HL-60 (cell line): Measurements from ENCODE around the gene LZTR1. TPM values are rescaled to one million over a fixed set of nuclear protein-coding genes. Genes with fewer than 3 reads are reported as not detected.
"Not testable (repeated sequence)": the region's sequence is repeated elsewhere in the genome, so short reads cannot be mapped to it uniquely, and the experiment has no call there.

Experiments used
- DNase-seq, 2 experiments: peaks; one replicate each; pipeline ENCODE4 v3.0.0-alpha.2; 2010 to 2020; ENCODE audit warnings: low read depth in 1 of 2, low spot score in 1 of 2
- H3K27ac ChIP-seq: fragments of 250-450 bp; sonication (Bioruptor Pico); replicated peaks from 2 replicates; pipeline ENCODE4 v1.5.1; 2020; ENCODE audit warnings: mild to moderate bottlenecking, moderate library complexity
- H3K27me3 ChIP-seq: fragments of 250-450 bp; sonication (Bioruptor Pico); 2 replicates; pipeline ENCODE4 v1.5.1; 2021; ENCODE audit warnings: mild to moderate bottlenecking, moderate library complexity; ENCODE audit not compliant: insufficient read depth, poor library complexity, severe bottlenecking
- H3K4me3 ChIP-seq: replicated peaks from 2 replicates; pipeline ENCODE4 v1.5.1; 2011; ENCODE audit warnings: mild to moderate bottlenecking, control low read depth, low read length; ENCODE audit not compliant: insufficient read depth
- GABPA ChIP-seq: IDR thresholded peaks from 2 replicates; pipeline ENCODE4 v1.6.1; 2012; ENCODE audit warnings: low read depth
- POLR2AphosphoS5 ChIP-seq: IDR thresholded peaks from 2 replicates; pipeline ENCODE4 v1.6.1; 2012; ENCODE audit warnings: low read depth
- SPI1 ChIP-seq: IDR thresholded peaks from 2 replicates; pipeline ENCODE4 v1.6.1; 2012; ENCODE audit warnings: low read depth, mild to moderate bottlenecking, borderline replicate concordance
- microRNA-seq: library from miRNA; unstranded; fragments of <30 nt; microRNA quantifications from one replicate; pipeline ENCODE4, GENCODE V29; 2018
- TF ChIP-seq, protein P1 (sequence below): IDR thresholded peaks from one replicate; pipeline ENCODE4 v1.5.1; 2011; ENCODE audit warnings: low read length, control low read depth, inconsistent platforms; ENCODE audit not compliant: insufficient read depth
- TF ChIP-seq, protein P2 (sequence below): IDR thresholded peaks from 2 replicates; pipeline ENCODE4 v1.6.1; 2012; ENCODE audit warnings: low read depth; ENCODE audit not compliant: insufficient replicate concordance

Gene LZTR1

DNA sequence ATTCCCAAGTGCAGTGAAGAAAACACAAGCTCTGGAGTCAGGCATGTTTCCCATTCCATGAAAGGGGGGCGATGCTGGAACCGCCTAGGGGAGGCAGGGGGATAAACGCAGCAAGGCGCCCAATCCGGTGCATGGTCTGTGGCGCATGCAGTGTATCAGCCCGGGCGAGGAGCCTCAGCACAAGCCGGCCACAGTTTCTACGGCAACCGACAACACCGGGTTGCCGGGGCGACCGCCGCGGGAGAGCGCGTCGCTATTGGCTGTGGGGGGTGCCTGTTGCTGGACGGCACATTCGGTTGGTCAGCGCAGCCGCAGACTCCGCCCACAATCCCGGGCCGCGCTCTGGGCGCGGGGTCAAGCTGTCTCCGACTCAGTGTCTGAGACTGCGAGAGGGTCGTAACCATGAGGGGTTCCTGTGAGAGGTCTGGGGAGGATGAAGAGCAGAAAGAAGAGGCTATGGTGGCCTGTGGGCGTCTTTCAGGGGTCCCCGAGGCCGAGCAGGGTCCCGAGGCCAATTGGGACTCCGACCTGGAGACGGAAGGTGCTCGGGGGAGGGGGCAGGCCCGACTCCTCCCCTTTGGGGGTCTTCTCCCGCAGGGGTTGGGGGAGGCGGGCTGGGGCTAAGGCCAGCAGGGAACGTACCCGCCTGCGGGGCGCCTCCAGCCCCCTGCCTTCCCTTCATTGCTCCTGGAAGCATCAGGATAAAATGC is 63.6 kb downstream of the LZTR1 start, which contains the start of gene LRRC74B:
TSS of gene LRRC74B (plus strand) at position 362 of the 710 bp plus-strand sequence. CDS start at position 403, 41 bp downstream.
- no peak for TF ChIP-seq GABPA
- TF ChIP-seq POLR2AphosphoS5 = no peak
- TF ChIP-seq, protein P1, sequence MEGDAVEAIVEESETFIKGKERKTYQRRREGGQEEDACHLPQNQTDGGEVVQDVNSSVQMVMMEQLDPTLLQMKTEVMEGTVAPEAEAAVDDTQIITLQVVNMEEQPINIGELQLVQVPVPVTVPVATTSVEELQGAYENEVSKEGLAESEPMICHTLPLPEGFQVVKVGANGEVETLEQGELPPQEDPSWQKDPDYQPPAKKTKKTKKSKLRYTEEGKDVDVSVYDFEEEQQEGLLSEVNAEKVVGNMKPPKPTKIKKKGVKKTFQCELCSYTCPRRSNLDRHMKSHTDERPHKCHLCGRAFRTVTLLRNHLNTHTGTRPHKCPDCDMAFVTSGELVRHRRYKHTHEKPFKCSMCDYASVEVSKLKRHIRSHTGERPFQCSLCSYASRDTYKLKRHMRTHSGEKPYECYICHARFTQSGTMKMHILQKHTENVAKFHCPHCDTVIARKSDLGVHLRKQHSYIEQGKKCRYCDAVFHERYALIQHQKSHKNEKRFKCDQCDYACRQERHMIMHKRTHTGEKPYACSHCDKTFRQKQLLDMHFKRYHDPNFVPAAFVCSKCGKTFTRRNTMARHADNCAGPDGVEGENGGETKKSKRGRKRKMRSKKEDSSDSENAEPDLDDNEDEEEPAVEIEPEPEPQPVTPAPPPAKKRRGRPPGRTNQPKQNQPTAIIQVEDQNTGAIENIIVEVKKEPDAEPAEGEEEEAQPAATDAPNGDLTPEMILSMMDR = no peak
- peaks cover 9% of the 10 kb centered on the region for H3K27me3 ChIP-seq
- DNase-seq = peak; percentile 42 to 52
- no peak within 1 kb of the TSS; the same call in 1 of the 2 replicates for H3K4me3 ChIP-seq
- no peak within 1 kb of the TSS for H3K27ac ChIP-seq

DNA sequence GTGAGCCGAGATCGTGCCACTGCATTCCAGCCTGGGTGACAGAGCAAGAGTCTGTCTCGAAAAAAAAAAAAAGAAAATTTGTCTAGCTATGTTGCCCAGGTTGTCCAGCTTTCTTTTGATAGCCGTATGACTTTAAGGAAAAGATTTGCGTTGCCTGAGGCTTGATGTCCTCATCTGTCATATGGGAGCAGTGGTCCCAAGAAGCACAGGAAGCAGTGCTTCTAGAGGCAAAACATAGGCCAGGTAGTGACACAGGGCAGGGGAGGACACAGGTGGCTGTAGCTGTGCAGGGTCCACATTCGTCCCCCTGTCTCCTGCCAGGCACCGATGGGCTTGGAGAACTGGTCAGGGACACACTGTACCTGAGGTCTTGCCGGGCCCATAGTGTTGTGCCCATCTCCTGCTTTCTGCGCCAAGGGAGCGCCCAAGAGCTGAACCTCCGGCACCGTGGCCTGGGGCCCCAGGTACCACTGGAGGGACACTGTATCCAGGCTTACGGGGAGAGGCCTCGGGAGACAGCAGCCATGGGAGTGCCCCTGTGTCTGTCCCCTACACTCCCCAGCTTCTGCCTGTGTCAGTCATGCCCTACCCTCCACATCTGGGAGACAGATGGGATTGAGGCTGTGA is 65.1 kb downstream of the LZTR1 start:
- H3K27me3 ChIP-seq = peaks cover 9% of the 10 kb centered on the region
- TF ChIP-seq POLR2AphosphoS5 = no peak
- DNase-seq = no peak
- H3K27ac ChIP-seq = no peak overlapping the region
- no peak overlapping the region for H3K4me3 ChIP-seq

DNA sequence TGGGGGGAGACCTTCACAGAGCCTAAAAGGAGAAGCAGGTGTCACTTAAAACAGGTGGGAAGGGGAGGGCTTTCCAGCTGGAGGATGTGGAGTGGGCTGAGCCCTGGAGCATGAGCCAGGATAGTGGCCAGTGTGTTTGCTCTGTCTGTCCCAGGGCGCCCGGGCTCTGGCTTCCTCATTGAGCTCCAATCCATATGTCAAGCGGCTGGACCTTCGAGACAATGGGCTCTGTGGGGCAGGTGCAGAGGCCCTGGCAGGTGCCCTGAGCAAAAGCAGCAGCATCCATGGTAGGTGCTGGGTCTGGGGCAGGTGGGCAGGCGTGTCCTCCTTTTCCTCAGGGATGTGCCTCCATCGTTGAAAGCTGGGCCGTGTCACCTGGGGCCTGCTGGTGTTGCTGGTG is 65.6 kb downstream of the LZTR1 start:
- H3K27me3 ChIP-seq = peaks cover 9% of the 10 kb centered on the region
- no peak overlapping the region for H3K27ac ChIP-seq
- H3K4me3 ChIP-seq = no peak overlapping the region
- no peak for DNase-seq
- TF ChIP-seq, protein P1 = no peak
- TF ChIP-seq, protein P2, sequence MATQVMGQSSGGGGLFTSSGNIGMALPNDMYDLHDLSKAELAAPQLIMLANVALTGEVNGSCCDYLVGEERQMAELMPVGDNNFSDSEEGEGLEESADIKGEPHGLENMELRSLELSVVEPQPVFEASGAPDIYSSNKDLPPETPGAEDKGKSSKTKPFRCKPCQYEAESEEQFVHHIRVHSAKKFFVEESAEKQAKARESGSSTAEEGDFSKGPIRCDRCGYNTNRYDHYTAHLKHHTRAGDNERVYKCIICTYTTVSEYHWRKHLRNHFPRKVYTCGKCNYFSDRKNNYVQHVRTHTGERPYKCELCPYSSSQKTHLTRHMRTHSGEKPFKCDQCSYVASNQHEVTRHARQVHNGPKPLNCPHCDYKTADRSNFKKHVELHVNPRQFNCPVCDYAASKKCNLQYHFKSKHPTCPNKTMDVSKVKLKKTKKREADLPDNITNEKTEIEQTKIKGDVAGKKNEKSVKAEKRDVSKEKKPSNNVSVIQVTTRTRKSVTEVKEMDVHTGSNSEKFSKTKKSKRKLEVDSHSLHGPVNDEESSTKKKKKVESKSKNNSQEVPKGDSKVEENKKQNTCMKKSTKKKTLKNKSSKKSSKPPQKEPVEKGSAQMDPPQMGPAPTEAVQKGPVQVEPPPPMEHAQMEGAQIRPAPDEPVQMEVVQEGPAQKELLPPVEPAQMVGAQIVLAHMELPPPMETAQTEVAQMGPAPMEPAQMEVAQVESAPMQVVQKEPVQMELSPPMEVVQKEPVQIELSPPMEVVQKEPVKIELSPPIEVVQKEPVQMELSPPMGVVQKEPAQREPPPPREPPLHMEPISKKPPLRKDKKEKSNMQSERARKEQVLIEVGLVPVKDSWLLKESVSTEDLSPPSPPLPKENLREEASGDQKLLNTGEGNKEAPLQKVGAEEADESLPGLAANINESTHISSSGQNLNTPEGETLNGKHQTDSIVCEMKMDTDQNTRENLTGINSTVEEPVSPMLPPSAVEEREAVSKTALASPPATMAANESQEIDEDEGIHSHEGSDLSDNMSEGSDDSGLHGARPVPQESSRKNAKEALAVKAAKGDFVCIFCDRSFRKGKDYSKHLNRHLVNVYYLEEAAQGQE = no peak
- TF ChIP-seq SPI1 (no peak), GABPA (no peak)

GRCh38 chr22:21048448-21048847 is 66.4 kb downstream of the LZTR1 start:
- H3K27me3 ChIP-seq, H3K4me3 ChIP-seq, H3K27ac ChIP-seq, DNase-seq: not testable (repeated sequence)

Small RNAs within 50 kb of the gene (microRNA-seq; reads per million reads assigned to microRNA genes)
- not detected for gene MIR649
